Mucosa of descending colon (tissue), 3 donors: ENCODE data around the gene SLC25A43. TPM values are rescaled to one million over a fixed set of nuclear protein-coding genes. Genes with fewer than 3 reads are reported as not detected.
"Not testable (repeated sequence)": the region's sequence is repeated elsewhere in the genome, so short reads cannot be mapped to it uniquely, and the experiment has no call there.

Source experiments
- ATAC-seq: fragments of 200-7000 bp; cut with Tn5 transposase; one replicate; pipeline ENCODE4 v1.9.1; 2020; ENCODE audit warnings: mild to moderate bottlenecking, moderate library complexity
- DNase-seq, 3 donors: peaks; one replicate each; pipeline ENCODE4 v3.0.0-alpha.2; 2020
- H3K36me3 ChIP-seq: fragments of 200-600 bp; one replicate; pipeline ENCODE4 v1.8.0; 2021; ENCODE audit warnings: low read depth, mild to moderate bottlenecking
- H3K4me1 ChIP-seq: fragments of 200-600 bp; one replicate; pipeline ENCODE4 v1.8.0; 2021; ENCODE audit warnings: low read depth, mild to moderate bottlenecking
- H3K4me3 ChIP-seq: fragments of 200-600 bp; one replicate; pipeline ENCODE4 v1.8.0; 2021; ENCODE audit warnings: mild to moderate bottlenecking
- H3K9me3 ChIP-seq: fragments of 200-600 bp; one replicate; pipeline ENCODE4 v1.8.0; 2021; ENCODE audit warnings: mild to moderate bottlenecking
- CTCF ChIP-seq: fragments of 200-600 bp; IDR thresholded peaks from one replicate; pipeline ENCODE4 v1.8.0; 2022; ENCODE audit warnings: antibody characterized with exemption, mild to moderate bottlenecking
- intact Hi-C, 2 donors: fragments of 100-400 bp; cut with DNase I in 1 of 2; cut with micrococcal nuclease in 1 of 2; formaldehyde crosslinking; loops; one replicate each; pipeline versions ENCODE4 v1.11.0 to v1.11.1; 2022; cut with DNase I, micrococcal nuclease
- total RNA-seq, 3 donors: library from RNA; stranded (reverse); fragmentation: NEBNext Ultra II Directional in 2 of 3; extraction: Animal tissue kit (Norgen Biotek cat#: 25700) in 2 of 3; gene quantifications; one replicate each; pipeline versions ENCODE4 v1.2.1 to v1.2.4, GENCODE V29; 2021 to 2023
- donor health status: DM: no; HTN: no; CAD: no; lungs with moderate emphysema.
- donor health status: DM: no; HTN: no; CAD: no.
- donor health status: DM: no; HTN: yes; CAD: no.

The SLC25A43 gene
- total RNA-seq, 3 donors from 2014 or later: 19.3 to 31.2 (median 23.3) TPM

DNA sequence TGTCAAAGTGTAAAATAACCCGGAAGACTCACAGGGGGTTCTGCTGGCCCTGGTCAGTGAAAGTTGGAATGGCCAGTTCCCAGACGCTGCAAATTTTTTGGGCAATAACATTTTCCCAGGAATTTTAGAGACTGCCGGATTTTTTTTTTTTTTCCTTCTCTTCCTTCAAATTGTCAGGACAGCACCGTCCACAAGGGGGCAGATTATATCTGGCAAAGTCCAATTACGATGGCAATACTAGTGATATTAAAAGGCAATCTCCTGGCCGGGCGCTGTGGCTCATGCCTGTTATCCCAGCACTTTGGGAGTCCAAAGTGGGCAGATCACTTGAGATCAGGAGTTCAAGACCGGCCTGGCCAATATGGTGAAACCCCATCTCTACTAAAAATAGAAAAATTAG is 89.6 kb downstream of the SLC25A43 start:
- no peak overlapping the region for H3K4me3 ChIP-seq
- peak; percentile 23 for TF ChIP-seq CTCF
- no peaks in the 10 kb centered on the region for H3K4me1 ChIP-seq
- intact Hi-C loops: no loop called here
- ATAC-seq (peak; percentile 84), DNase-seq (peak in 1 of 3 donors; percentile 85)
- H3K9me3 ChIP-seq: no peaks in the 10 kb centered on the region
- H3K36me3 ChIP-seq: no peaks in the 10 kb centered on the region

- intact Hi-C loops: no loop called here
These were observed 90.3 kb downstream of the SLC25A43 start for GRCh38 chrX:119489212-119490074.

GRCh38 chrX:119492463-119492862 is 93.3 kb downstream of the SLC25A43 start:
- H3K36me3 ChIP-seq: no peaks in the 10 kb centered on the region
- ATAC-seq: no peak
- DNase-seq: no peak
- intact Hi-C loops: no loop called here
- H3K4me3 ChIP-seq: no peak overlapping the region
- H3K4me1 ChIP-seq: peaks cover 3% of the 10 kb centered on the region
- H3K9me3 ChIP-seq: no peaks in the 10 kb centered on the region
- TF ChIP-seq CTCF: no peak

More at GRCh38 chrX:119489212-119490074, 90.3 kb downstream of the SLC25A43 start:
- ATAC-seq: no peak
- Histone ChIP-seq H3K4me3 (no peak overlapping the region), H3K4me1 (no peaks in the 10 kb centered on the region), H3K36me3 (no peaks in the 10 kb centered on the region), H3K9me3 (no peaks in the 10 kb centered on the region)
- TF ChIP-seq CTCF: no peak
- no peak for DNase-seq

- H3K36me3 ChIP-seq, ATAC-seq, H3K4me3 ChIP-seq, H3K4me1 ChIP-seq, intact Hi-C loops, H3K9me3 ChIP-seq, DNase-seq: not testable (repeated sequence)
These were observed 94.8 kb downstream of the SLC25A43 start for GRCh38 chrX:119493851-119494495.

- no peaks in the 10 kb centered on the region for H3K36me3 ChIP-seq
- H3K9me3 ChIP-seq: no peaks in the 10 kb centered on the region
- no peak overlapping the region for H3K4me3 ChIP-seq
- H3K4me1 ChIP-seq: peaks cover 3% of the 10 kb centered on the region
- DNase-seq: no peak
- TF ChIP-seq CTCF: no peak
- intact Hi-C loops: no loop called here
- ATAC-seq: peak; percentile 64
These were observed 96.9 kb downstream of the SLC25A43 start for GRCh38 chrX:119495734-119496726.
